ENCODE data around the gene NAA10.

Gene NAA10

DNA sequence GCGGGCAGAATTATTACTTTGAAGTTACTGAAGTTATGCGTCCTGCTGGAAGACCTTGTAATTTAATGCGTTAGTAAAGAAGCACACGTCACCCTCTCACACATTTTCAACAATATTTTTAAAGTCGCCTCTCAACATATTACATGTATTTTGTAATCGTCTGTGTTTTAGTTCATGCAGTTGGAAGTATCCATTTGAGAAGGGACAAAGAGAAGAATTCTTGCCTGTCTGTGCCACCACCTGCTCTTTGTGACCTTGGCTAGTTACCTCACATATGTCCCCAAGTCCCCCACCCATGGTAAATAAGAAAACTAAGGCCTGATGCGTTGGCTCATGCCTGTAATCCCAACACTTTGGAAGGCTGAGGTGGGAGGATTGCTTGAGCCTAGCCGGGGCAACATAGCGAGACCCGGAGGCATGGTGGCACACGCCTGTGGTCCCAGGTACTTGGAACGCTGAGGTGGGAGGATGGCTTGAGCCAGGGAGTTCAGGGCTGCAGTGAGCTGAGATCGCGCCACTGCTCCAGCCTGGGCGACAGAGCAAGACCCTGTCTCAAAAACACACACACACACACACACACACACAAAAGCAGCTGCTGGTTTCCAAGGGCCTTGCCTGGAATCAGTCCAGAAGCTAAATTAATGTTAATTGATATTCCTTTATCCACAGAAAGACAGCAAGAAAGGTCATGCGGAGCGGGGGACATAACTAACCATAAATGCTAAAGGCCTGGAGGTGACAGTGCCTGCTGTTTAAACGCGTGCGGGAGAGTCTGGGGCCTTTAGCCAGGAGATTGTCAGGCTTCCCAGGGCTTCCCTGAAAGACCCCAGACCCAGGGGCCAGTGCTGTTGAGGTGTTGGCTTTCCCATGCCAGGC is 38.5 kb upstream of the NAA10 start:
- peak overlapping the region; percentile 57 for H3K4me3 ChIP-seq (ENCODE audit: low read depth, low read length)
- DNase-seq (ENCODE audit: low read depth) = no peak
- TF ChIP-seq, protein P1, sequence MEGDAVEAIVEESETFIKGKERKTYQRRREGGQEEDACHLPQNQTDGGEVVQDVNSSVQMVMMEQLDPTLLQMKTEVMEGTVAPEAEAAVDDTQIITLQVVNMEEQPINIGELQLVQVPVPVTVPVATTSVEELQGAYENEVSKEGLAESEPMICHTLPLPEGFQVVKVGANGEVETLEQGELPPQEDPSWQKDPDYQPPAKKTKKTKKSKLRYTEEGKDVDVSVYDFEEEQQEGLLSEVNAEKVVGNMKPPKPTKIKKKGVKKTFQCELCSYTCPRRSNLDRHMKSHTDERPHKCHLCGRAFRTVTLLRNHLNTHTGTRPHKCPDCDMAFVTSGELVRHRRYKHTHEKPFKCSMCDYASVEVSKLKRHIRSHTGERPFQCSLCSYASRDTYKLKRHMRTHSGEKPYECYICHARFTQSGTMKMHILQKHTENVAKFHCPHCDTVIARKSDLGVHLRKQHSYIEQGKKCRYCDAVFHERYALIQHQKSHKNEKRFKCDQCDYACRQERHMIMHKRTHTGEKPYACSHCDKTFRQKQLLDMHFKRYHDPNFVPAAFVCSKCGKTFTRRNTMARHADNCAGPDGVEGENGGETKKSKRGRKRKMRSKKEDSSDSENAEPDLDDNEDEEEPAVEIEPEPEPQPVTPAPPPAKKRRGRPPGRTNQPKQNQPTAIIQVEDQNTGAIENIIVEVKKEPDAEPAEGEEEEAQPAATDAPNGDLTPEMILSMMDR (IDR thresholded peaks at IDR 0.05; ENCODE audit: control insufficient read depth, extremely low read depth, insufficient read depth) = no peak

DNA sequence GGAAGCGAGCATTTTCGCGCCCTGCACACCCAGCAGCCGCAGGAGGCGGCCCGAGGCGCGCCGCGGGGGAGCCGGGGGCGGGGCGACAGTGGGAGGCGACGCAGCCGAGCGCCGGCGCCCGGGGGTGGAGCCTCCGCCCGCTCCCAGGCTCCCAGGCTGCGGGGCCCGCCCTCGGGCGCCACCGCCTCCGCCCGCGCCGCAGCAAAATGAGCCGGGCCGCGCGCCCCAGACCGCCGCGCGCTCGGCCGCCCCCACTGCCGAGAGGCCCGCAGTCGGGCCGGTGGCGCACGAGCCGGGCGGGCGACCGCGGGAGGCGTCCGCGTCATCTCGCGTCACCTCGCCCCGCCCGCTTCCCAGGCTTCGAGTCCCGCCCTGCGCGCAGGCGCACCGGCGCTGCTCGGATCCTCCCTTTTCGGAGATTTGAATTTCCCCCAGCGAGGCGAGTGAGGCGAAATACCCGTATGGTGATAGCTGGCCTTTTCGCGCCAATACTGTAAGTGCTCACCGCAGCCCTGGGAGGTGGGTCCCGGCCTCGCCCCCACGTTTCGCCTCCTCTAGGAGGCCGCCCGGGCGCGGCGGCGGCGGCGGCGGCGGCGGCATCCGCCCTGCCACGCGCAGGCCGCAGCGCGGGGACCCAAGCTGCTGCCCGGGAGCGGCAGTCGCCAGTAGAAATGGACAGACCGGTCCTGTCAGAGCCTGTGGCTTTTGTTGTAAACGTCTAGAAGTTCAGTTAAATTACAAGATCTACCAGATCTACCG is 37.7 kb upstream of the NAA10 start, which contains the start of gene TMEM187:
TSS of gene TMEM187 (plus strand) at position 387 of the 759 bp plus-strand sequence. CDS start 9,309 bp downstream, outside the sequence.
- DNase-seq (ENCODE audit: low read depth) = no peak
- TF ChIP-seq, protein P1 (IDR thresholded peaks at IDR 0.05; ENCODE audit: control insufficient read depth, extremely low read depth, insufficient read depth) = no peak
- peak within 1 kb of the TSS; percentile 69 for H3K4me3 ChIP-seq (ENCODE audit: low read depth, low read length)

GRCh38 chrX:153971450-153972367 is 36.9 kb upstream of the NAA10 start, which contains the start of gene HCFC1:
Gene HCFC1 (minus strand): TSS chrX:153971818. CDS start chrX:153970840, 978 bp downstream.
- TF ChIP-seq, protein P1 (IDR thresholded peaks at IDR 0.05; ENCODE audit: control insufficient read depth, extremely low read depth, insufficient read depth) = no peak
- DNase-seq (ENCODE audit: low read depth) = no peak
- H3K4me3 ChIP-seq (ENCODE audit: low read depth, low read length) = peak within 1 kb of the TSS; percentile 69

DNA sequence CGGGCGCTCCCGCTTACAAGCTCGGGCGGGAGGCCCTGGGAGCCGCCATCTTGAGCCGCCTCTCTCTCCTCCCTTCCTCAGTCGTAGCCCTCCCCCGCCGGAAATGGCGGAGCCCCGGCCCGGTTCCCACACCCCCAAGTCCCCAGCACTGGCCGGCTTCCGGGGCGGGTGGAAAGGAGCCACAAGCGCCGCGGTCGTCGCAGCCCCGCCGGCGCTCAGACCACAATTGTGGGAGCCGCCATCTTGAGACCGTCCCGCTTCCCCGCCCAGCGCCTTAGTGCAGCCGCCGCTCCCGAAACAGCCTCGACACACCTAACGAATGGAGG is 36.2 kb upstream of the NAA10 start:
- H3K4me3 ChIP-seq (ENCODE audit: low read depth, low read length) = peak overlapping the region; percentile 69
- DNase-seq (ENCODE audit: low read depth) = no peak
- TF ChIP-seq, protein P1 (IDR thresholded peaks at IDR 0.05; ENCODE audit: control insufficient read depth, extremely low read depth, insufficient read depth) = no peak

DNA sequence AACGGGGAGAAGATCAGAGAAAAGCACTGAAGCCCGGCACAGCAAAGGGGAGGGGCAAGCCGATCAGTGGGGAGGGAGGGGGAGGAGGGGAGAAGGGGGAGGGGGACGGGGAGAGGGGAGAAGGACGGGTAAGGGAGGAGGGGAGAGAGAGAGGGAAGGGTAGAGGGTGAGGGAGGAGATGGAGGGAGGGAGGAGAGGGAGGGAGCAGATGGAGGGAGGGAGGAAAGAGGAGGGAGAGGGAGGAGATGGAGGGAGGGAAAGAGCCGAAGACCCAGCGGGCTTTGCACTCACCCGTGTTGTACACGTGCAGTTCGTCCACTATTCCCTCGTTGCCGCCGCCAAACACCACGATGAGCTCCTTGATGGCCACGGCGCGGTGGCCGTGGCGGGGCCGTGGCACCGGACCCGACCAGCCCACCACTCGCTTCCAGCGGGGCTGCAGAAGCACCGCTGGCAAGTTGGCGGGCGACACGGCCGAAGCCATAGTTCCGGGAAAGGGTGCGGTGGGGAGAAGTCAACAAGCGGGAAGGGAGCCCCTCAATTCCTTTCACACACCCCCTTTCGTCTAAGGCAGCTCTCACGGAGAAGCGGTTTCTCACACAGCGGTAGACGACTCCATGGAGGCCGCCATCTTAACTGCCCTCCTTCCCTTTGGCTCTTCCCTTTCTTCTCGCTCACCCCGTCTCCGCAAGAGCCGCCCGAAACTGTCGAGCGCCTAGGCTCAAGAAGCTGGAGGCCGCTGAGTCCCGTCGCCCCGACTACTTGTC is 35.7 kb upstream of the NAA10 start:
- no peak for DNase-seq (ENCODE audit: low read depth)
- peak overlapping the region; percentile 69 for H3K4me3 ChIP-seq (ENCODE audit: low read depth, low read length)
- TF ChIP-seq, protein P1 (IDR thresholded peaks at IDR 0.05; ENCODE audit: control insufficient read depth, extremely low read depth, insufficient read depth) = no peak

All from LNCaP clone FGC (cell line).